GM12892 (cell line): ENCODE measurements around the gene FAM83B.

Experiments
- DNase-seq: peaks from one replicate; pipeline ENCODE4 v3.0.0; 2011; ENCODE audit not compliant: insufficient read length
- FAIRE-seq: peaks from 2 replicates; lab custom pipeline; 2011; peaks lifted over from hg19 to GRCh38; lab: Jason Lieb, UNC
- POLR2A ChIP-seq: IDR thresholded peaks from 2 replicates; pipeline ENCODE4 v1.6.1; 2011; ENCODE audit warnings: low read depth, low read length, control low read depth
- POLR2AphosphoS5 ChIP-seq: IDR thresholded peaks from 2 replicates; pipeline ENCODE4 v1.6.1; 2011; ENCODE audit warnings: low read depth, low read length, control low read depth
- TAF1 ChIP-seq: IDR thresholded peaks from 2 replicates; pipeline ENCODE4 v1.6.1; 2011; ENCODE audit warnings: low read depth, mild to moderate bottlenecking, control low read depth, low read length, borderline replicate concordance

FAM83B gene

GRCh38 chr6:54886932-54887584 is 40.5 kb downstream of the FAM83B start:
- FAIRE-seq (no peak), DNase-seq (no peak)

DNA sequence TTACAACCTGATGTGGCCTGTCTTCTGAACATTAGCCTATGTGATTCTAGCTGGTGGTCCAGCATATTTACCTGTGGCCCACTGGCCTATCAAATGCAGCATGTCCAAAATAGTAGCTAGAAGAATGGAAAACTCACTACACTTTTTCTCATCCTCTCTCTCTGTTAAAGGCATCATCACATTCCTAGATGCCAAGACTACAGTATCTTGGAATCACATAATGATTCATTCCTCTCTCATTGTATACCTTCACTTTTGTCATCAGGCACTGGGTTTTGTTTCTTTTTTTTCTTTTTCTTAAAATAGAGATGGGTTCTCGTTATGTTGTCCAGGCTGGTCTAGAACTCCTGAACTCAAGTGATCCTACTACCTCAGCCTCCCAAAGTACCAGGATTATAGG is 45.0 kb downstream of the FAM83B start:
- DNase-seq: no peak
- no peak for FAIRE-seq
- no peak for TF ChIP-seq POLR2A
- TF ChIP-seq POLR2AphosphoS5: no peak

More at GRCh38 chr6:54886932-54887584, 40.5 kb downstream of the FAM83B start:
- TF ChIP-seq POLR2A (no peak), TAF1 (no peak), POLR2AphosphoS5 (no peak)

DNA sequence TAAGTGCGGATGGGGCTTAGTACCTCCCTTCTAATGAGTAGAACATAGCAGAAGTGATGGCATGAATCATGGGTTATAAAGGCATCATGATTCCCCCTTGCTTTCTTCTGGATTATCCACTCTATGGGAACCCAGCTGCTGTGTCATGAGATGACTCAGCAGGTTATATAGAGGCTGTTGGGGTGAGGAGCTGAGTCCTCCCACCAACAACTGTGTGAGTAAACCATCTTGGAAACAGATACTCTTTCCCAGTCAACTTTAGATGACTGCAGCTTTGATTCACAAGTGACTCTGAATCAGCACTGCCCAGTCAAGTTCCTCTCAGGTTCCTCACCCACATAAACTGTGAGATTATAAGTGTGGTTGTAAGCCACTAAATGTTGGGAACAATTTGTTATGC is 46.3 kb downstream of the FAM83B start:
- no peak for TF ChIP-seq POLR2A
- no peak for TF ChIP-seq TAF1
- TF ChIP-seq POLR2AphosphoS5: no peak
- DNase-seq (no peak), FAIRE-seq (no peak)

GRCh38 chr6:54893818-54894217 is 47.2 kb downstream of the FAM83B start:
- DNase-seq (no peak), FAIRE-seq (no peak)
- TF ChIP-seq TAF1: no peak
- no peak for TF ChIP-seq POLR2A
- TF ChIP-seq POLR2AphosphoS5: no peak

GRCh38 chr6:54896302-54896701 is 49.7 kb downstream of the FAM83B start:
- TF ChIP-seq TAF1 (no peak), POLR2A (no peak), POLR2AphosphoS5 (no peak)
- DNase-seq (no peak), FAIRE-seq (peak; percentile 42)

DNA sequence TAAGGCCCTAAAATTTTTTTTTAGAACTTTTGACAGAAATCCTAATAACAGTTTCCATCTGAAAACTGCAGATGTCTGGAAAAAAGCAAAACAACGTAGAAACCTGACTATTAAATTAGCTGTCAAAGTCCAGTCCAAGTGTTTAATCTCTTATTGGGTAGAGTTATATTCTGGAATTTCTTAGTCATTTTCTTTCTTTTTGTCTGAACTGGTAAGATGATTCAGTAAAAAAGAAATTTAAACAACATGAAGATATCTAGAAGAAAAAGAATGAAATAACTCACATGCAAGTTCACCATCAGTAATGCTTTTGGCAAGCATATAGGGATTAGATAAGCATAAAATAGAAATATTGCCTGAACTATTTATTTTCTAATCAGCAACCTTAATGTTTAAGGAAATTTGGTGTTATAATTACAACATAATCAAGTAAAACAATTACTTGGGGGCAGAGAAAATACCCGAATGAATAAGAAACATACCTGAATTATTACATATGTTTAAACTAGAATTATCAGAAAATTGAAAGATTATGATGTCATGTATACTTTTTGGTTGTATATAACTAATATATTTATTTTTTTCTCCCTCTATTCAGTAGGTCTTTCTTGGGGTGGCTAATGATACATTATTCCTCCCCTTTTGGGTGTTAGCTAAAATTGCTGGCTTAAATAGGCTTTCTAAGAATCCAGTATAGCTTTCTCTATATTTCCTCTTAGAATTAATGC is 51.1 kb downstream of the FAM83B start:
- TF ChIP-seq TAF1 (no peak), POLR2A (no peak), POLR2AphosphoS5 (no peak)
- FAIRE-seq (no peak), DNase-seq (no peak)

GRCh38 chr6:54898767-54899166 is 52.2 kb downstream of the FAM83B start:
- no peak for DNase-seq
- TF ChIP-seq POLR2AphosphoS5 (no peak), TAF1 (no peak), POLR2A (no peak)
- FAIRE-seq: no peak

DNA sequence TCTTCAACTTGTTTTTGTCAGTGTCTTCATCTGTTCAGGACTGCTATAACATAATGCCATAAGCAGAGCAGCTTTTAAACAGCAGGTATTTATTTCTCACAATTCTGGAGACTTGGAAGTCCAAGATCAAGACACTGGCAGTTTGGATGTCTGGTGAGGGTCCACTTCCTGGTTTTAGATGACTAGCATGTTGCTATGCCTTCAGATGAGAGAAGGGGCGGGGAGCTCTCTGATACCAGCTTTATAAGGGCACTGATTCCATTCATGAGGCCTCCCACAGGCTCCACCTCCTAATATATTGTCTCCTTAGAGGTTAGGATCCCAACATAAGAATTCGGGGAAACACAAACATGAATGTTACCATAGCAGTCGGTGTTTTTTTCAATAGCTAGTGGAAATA is 52.9 kb downstream of the FAM83B start:
- TF ChIP-seq POLR2AphosphoS5 (no peak), TAF1 (no peak), POLR2A (no peak)
- FAIRE-seq (no peak), DNase-seq (no peak)

DNA sequence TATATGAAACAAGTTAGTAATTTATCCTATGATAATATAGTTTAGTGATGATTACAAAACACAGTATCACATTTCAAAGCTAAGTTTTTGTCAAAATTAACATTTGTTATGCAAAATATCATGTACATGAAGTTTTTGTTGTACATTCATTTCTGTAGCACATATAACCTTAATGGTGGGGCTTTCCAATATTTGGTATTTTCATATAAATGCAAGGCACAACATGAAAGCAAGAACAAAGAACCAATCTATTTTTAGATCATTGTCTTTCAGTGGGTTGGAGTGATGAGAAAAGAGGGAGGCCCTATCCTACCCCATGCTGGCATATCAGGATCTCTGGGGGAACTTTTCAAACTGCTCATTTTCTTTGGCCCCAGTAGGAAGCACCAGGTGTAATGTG is 53.4 kb downstream of the FAM83B start:
- TF ChIP-seq POLR2AphosphoS5 (no peak), POLR2A (no peak), TAF1 (no peak)

DNA sequence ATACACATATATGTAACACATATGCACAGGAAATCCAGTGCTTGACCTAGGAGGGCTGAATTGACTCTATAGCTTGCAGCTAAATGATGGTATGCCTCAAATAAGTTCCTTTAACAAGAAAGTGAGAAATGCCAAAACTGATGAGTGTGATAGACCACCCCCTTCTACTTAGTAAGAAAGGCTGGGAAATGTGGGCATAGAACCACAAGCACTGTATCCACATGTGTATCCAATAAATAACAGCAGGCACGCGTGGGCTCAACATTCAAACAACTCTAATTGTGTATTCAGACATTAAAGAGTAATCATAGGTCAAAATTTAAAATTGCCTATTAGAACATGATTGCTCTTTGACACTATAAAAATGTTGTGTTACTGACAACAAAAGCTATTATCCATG is 54.1 kb downstream of the FAM83B start:
- DNase-seq (no peak), FAIRE-seq (no peak)
- TF ChIP-seq POLR2AphosphoS5 (no peak), TAF1 (no peak), POLR2A (no peak)

More for the DNA sequence above, 53.4 kb downstream of the FAM83B start:
- no peak for FAIRE-seq
- DNase-seq: no peak

GRCh38 chr6:54903884-54904283 is 57.3 kb downstream of the FAM83B start:
- TF ChIP-seq TAF1: no peak
- TF ChIP-seq POLR2AphosphoS5: no peak
- TF ChIP-seq POLR2A: no peak
- no peak for DNase-seq
- no peak for FAIRE-seq

DNA sequence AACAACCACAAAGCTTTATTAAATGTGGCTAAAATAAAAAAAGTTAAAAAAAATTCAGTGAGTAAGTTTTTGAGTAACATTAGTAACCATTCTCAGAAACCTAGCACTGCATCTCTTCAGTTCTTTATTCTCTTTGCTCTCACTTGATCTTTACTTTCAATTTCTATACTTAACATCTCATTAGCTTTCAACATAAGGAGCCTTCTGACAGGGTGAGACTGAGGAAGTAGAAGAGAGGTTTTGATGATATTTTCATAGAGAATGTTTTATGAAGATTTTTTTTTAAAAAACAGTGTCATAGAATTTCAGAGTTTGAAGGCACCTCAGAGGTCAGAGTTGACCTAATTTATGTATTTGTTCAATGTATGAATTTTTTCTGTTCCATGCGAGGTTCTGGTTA is 60.8 kb downstream of the FAM83B start:
- no peak for TF ChIP-seq TAF1
- TF ChIP-seq POLR2AphosphoS5: no peak
- no peak for TF ChIP-seq POLR2A
- DNase-seq: no peak
- no peak for FAIRE-seq

- DNase-seq (no peak), FAIRE-seq (no peak)
- TF ChIP-seq POLR2AphosphoS5 (no peak), TAF1 (no peak), POLR2A (no peak)
These were observed 62.6 kb downstream of the FAM83B start for GRCh38 chr6:54909184-54909583.
